MM.1S (cell line): ENCODE results near the gene IVD.

Source experiments
- CTCF ChIP-seq: fragments of 300-600 bp; sonication (generic); IDR thresholded peaks from 2 replicates; pipeline ENCODE4 v1.5.1; 2016; ENCODE audit warnings: antibody characterized with exemption, low read length, mixed read lengths
- EZH2 ChIP-seq: fragments of 300-600 bp; sonication (generic); optimal IDR thresholded peaks from 2 replicates; pipeline ENCODE3; 2017; ENCODE audit warnings: low read depth, mild to moderate bottlenecking, antibody characterized with exemption, low read length, mixed read lengths

- TF ChIP-seq CTCF (no peak), EZH2 (no peak)
Measured at GRCh38 chr15:40469776-40470390, 64.3 kb downstream of the IVD start.
